ENCODE data around the gene RIBC1.

Gene RIBC1

GRCh38 chrX:53438832-53439230 lies 16.2 kb downstream of the RIBC1 start:
- Histone ChIP-seq H3K36me3 (ENCODE audit: low read depth) (no peaks in the 10 kb centered on the region), H3K9me3 (ENCODE audit: severe bottlenecking) (no peaks in the 10 kb centered on the region), H3K4me1 (ENCODE audit: insufficient read depth, poor library complexity, severe bottlenecking) (no peaks in the 10 kb centered on the region), H3K4me3 (ENCODE audit: severe bottlenecking) (no peak overlapping the region), H3K27ac (ENCODE audit: poor library complexity, severe bottlenecking) (no peak overlapping the region), H3K27me3 (ENCODE audit: insufficient read depth, poor library complexity, severe bottlenecking) (no peaks in the 10 kb centered on the region)
- no peak for TF ChIP-seq CTCF (IDR thresholded peaks at IDR 0.05; ENCODE audit: poor library complexity, severe bottlenecking)
- ATAC-seq (ENCODE audit: low read depth) = no peak
- no peak for DNase-seq (ENCODE audit: low spot score)

- no peaks in the 10 kb centered on the region for H3K27me3 ChIP-seq (ENCODE audit: insufficient read depth, poor library complexity, severe bottlenecking)
These were observed 17.4 kb downstream of the RIBC1 start for GRCh38 chrX:53440101-53440500.

GRCh38 chrX:53440621-53441517 lies 18.2 kb downstream of the RIBC1 start:
- H3K27ac ChIP-seq (ENCODE audit: poor library complexity, severe bottlenecking) = peak overlapping the region; percentile 59
- no peaks in the 10 kb centered on the region for H3K36me3 ChIP-seq (ENCODE audit: low read depth)
- peak; percentile 7 for TF ChIP-seq CTCF (IDR thresholded peaks at IDR 0.05; ENCODE audit: poor library complexity, severe bottlenecking)
- H3K9me3 ChIP-seq (ENCODE audit: severe bottlenecking) = no peaks in the 10 kb centered on the region
- H3K4me1 ChIP-seq (ENCODE audit: insufficient read depth, poor library complexity, severe bottlenecking) = no peaks in the 10 kb centered on the region
- no peaks in the 10 kb centered on the region for H3K27me3 ChIP-seq (ENCODE audit: insufficient read depth, poor library complexity, severe bottlenecking)
- ATAC-seq (ENCODE audit: low read depth) = peak; percentile 64
- DNase-seq (ENCODE audit: low spot score) = peak; percentile 63
- peak overlapping the region; percentile 28 for H3K4me3 ChIP-seq (ENCODE audit: severe bottlenecking)

More at GRCh38 chrX:53440101-53440500, 17.4 kb downstream of the RIBC1 start:
- H3K4me3 ChIP-seq (ENCODE audit: severe bottlenecking) = peak overlapping the region; percentile 28
- peak overlapping the region; percentile 59 for H3K27ac ChIP-seq (ENCODE audit: poor library complexity, severe bottlenecking)
- H3K4me1 ChIP-seq (ENCODE audit: insufficient read depth, poor library complexity, severe bottlenecking) = no peaks in the 10 kb centered on the region
- no peaks in the 10 kb centered on the region for H3K9me3 ChIP-seq (ENCODE audit: severe bottlenecking)
- ATAC-seq (ENCODE audit: low read depth) (peak; percentile 9; the same call in 1 of the 3 replicates), DNase-seq (ENCODE audit: low spot score) (no peak)
- H3K36me3 ChIP-seq (ENCODE audit: low read depth) = no peaks in the 10 kb centered on the region
- no peak for TF ChIP-seq CTCF (IDR thresholded peaks at IDR 0.05; ENCODE audit: poor library complexity, severe bottlenecking)

- DNase-seq (ENCODE audit: low spot score) = peak; percentile 75
- H3K27ac ChIP-seq (ENCODE audit: poor library complexity, severe bottlenecking) = peak overlapping the region; percentile 59
- peak overlapping the region; percentile 28 for H3K4me3 ChIP-seq (ENCODE audit: severe bottlenecking)
- no peaks in the 10 kb centered on the region for H3K9me3 ChIP-seq (ENCODE audit: severe bottlenecking)
- no peaks in the 10 kb centered on the region for H3K27me3 ChIP-seq (ENCODE audit: insufficient read depth, poor library complexity, severe bottlenecking)
- H3K4me1 ChIP-seq (ENCODE audit: insufficient read depth, poor library complexity, severe bottlenecking) = no peaks in the 10 kb centered on the region
- H3K36me3 ChIP-seq (ENCODE audit: low read depth) = no peaks in the 10 kb centered on the region
- ATAC-seq (ENCODE audit: low read depth) = peak; percentile 64
- TF ChIP-seq CTCF (IDR thresholded peaks at IDR 0.05; ENCODE audit: poor library complexity, severe bottlenecking) = peak; percentile 2
These were observed 19.1 kb downstream of the RIBC1 start for GRCh38 chrX:53441531-53442321.
